Psoas muscle (tissue), 8 donors: ENCODE data around the gene SLC15A4. TPM values are rescaled to one million over a fixed set of nuclear protein-coding genes. Genes with fewer than 3 reads are reported as not detected.
"Not testable (repeated sequence)": the region's sequence is repeated elsewhere in the genome, so short reads cannot be mapped to it uniquely, and the experiment has no call there.

Experiments used
- ATAC-seq, 4 donors: fragments of 200-7000 bp; cut with Tn5 transposase; one replicate each; pipeline ENCODE4 v1.9.1; 2020; ENCODE audit warnings: moderate library complexity in 3 of 4, mild to moderate bottlenecking in 2 of 4
- DNase-seq, 2 donors: peaks; one replicate each; pipeline ENCODE4 v3.0.0-alpha.2; 2020
- H3K27ac ChIP-seq: fragments of 200-600 bp; one replicate; pipeline ENCODE4 v1.8.0; 2022
- H3K27me3 ChIP-seq, 3 donors: fragments of 200-600 bp in 1 of 3; one replicate each; pipeline versions ENCODE4 v1.6.1 to v1.8.0; 2013 to 2022; ENCODE audit warnings: low read length in 2 of 3, mild to moderate bottlenecking in 2 of 3, moderate library complexity in 1 of 3; ENCODE audit not compliant: insufficient read depth in 3 of 3
- H3K36me3 ChIP-seq, 2 donors: fragments of 200-600 bp in 1 of 2; one replicate each; pipeline versions ENCODE4 v1.6.1 to v1.8.0; 2013 to 2022; ENCODE audit warnings: low read depth in 1 of 2, mild to moderate bottlenecking in 1 of 2, moderate library complexity in 1 of 2; ENCODE audit not compliant: insufficient read depth in 1 of 2
- H3K4me1 ChIP-seq: fragments of 200-600 bp; one replicate; pipeline ENCODE4 v1.8.0; 2022
- H3K4me3 ChIP-seq: fragments of 200-600 bp; one replicate; pipeline ENCODE4 v1.8.0; 2022; ENCODE audit warnings: mild to moderate bottlenecking
- H3K9me3 ChIP-seq: fragments of 200-600 bp; one replicate; pipeline ENCODE4 v1.8.0; 2022
- CTCF ChIP-seq: fragments of 200-600 bp; IDR thresholded peaks from one replicate; pipeline ENCODE4 v1.8.0; 2022; ENCODE audit warnings: antibody characterized with exemption
- WGBS, 3 donors: extraction: QIAGEN DNeasy Blood & Tissue Kit; methylation state at CpG; one replicate each; pipeline versions ENCODE4 v1.1.6 to v1.1.7; 2013; 5-methylcytosine and 5-hydroxymethylcytosine counted together
- intact Hi-C, 2 donors: fragments of 100-400 bp; cut with DNase I; formaldehyde crosslinking; loops; one replicate each; pipeline versions ENCODE4 v1.11.0 to v1.14.2; 2022
- polyA plus RNA-seq, 3 donors: library from polyadenylated mRNA; stranded (reverse); fragments of 200-250 nt; gene quantifications; one replicate each; pipeline ENCODE4 v1.2.3, GENCODE V29; 2013
- total RNA-seq, 4 donors: library from RNA; stranded (reverse); fragmentation: NEBNext Ultra II Directional in 2 of 4; extraction: Animal tissue kit (Norgen Biotek cat#: 25700) in 2 of 4; gene quantifications; one replicate each; pipeline versions ENCODE4 v1.2.1 to v1.2.4, GENCODE V29; 2021 to 2023
- donor health status: healthy with polysubstance abuse.
- donor health status: DM: no; HTN: no; CAD: no; lungs with moderate emphysema.
- donor health status: Bipolar disorder and iron deficiency.
- donor health status: healthy.
- donor health status: DM: yes; HTN: yes; CAD: no.
- donor health status: DM: no; HTN: no; CAD: no.
- donor health status: DM: no; HTN: no; CAD: no.
- donor health status: DM: yes; HTN: yes; CAD: no.

The SLC15A4 gene
- total and polyA plus RNA-seq, 7 donors, result 21.9 to 54.0 (median 30.2) TPM

- Histone ChIP-seq H3K4me1 (no peaks in the 10 kb centered on the region), H3K4me3 (no peak overlapping the region), H3K9me3 (no peaks in the 10 kb centered on the region), H3K27ac (no peak overlapping the region), H3K27me3 (no peaks in the 10 kb centered on the region), H3K36me3 (no peaks in the 10 kb centered on the region)
- no peak for TF ChIP-seq CTCF
- DNase-seq, result no peak
- ATAC-seq, result no peak
- 43 to 50% (median 46%) methylated on average over 8 of the region's 8 CpGs for WGBS, 3 donors
- intact Hi-C loops, result no loop called here
These were observed 17.2 kb upstream of the SLC15A4 start for GRCh38 chr12:128840862-128841468.

- H3K27me3 ChIP-seq, H3K27ac ChIP-seq, H3K9me3 ChIP-seq, intact Hi-C loops, H3K4me1 ChIP-seq, DNase-seq, H3K36me3 ChIP-seq, H3K4me3 ChIP-seq, ATAC-seq: not testable (repeated sequence)
- WGBS, 3 donors, result 70 to 77% (median 75%) methylated on average over 11 to 12 of the region's 12 CpGs
These were observed 16.1 kb upstream of the SLC15A4 start for GRCh38 chr12:128839885-128840284.

- Histone ChIP-seq H3K27ac (no peak overlapping the region), H3K9me3 (no peaks in the 10 kb centered on the region), H3K4me3 (no peak overlapping the region), H3K36me3 (no peaks in the 10 kb centered on the region), H3K27me3 (no peaks in the 10 kb centered on the region), H3K4me1 (peaks cover 2% of the 10 kb centered on the region)
- ATAC-seq (no peak), DNase-seq (no peak)
- intact Hi-C loops, result no loop called here
- TF ChIP-seq CTCF, result no peak
- WGBS, 3 donors, result 95 to 98% (median 96%) methylated on average over 10 of the region's 10 CpGs
These were observed 9.7 kb upstream of the SLC15A4 start for GRCh38 chr12:128833418-128833817.

- H3K27ac ChIP-seq, result peak overlapping the region; percentile 28
- WGBS, 3 donors, result 77 to 85% (median 80%) methylated on average over 7 of the region's 7 CpGs
- intact Hi-C loops, result no loop called here
- DNase-seq (no peak), ATAC-seq (no peak)
- H3K27me3 ChIP-seq, result no peaks in the 10 kb centered on the region
- no peaks in the 10 kb centered on the region for H3K36me3 ChIP-seq
- H3K9me3 ChIP-seq, result no peaks in the 10 kb centered on the region
- H3K4me3 ChIP-seq, result no peak overlapping the region
- peaks cover 2% of the 10 kb centered on the region for H3K4me1 ChIP-seq
- no peak for TF ChIP-seq CTCF
These were observed 6.7 kb upstream of the SLC15A4 start for GRCh38 chr12:128830505-128830893.

- no peaks in the 10 kb centered on the region for H3K9me3 ChIP-seq
- H3K4me1 ChIP-seq, result peaks cover 2% of the 10 kb centered on the region
- TF ChIP-seq CTCF, result no peak
- no peaks in the 10 kb centered on the region for H3K36me3 ChIP-seq
- no peak for DNase-seq
- no peaks in the 10 kb centered on the region for H3K27me3 ChIP-seq
- peak; percentile 66 to 91 (median 83) for ATAC-seq
- intact Hi-C loops, result no loop called here
- peak overlapping the region; percentile 28 for H3K27ac ChIP-seq
- WGBS, 3 donors, result 42 to 55% (median 49%) methylated on average over 8 of the region's 8 CpGs
- H3K4me3 ChIP-seq, result no peak overlapping the region
These were observed 6.2 kb upstream of the SLC15A4 start for GRCh38 chr12:128829861-128830504.
